Neuronal stem cell (in vitro differentiated cells): ENCODE measurements around the gene DDI2.

ENCODE experiments used
- DNase-seq: peaks from one replicate; pipeline ENCODE4 v3.0.0-alpha.2; 2013; ENCODE audit warnings: low spot score
- H2AFZ ChIP-seq: one replicate; pipeline ENCODE4 v1.6.1; 2013; ENCODE audit warnings: mild to moderate bottlenecking, low read length, inconsistent platforms
- H2AK5ac ChIP-seq: 2 replicates; pipeline ENCODE4 v1.6.1; 2013; ENCODE audit warnings: low read depth, mild to moderate bottlenecking, inconsistent platforms, low read length, moderate library complexity, mixed read lengths
- H2BK120ac ChIP-seq: 2 replicates; pipeline ENCODE4 v1.6.1; 2013; ENCODE audit warnings: low read depth, mild to moderate bottlenecking, inconsistent platforms, low read length, moderate library complexity, mixed read lengths
- H2BK12ac ChIP-seq: one replicate; pipeline ENCODE4 v1.6.1; 2013; ENCODE audit warnings: low read length, inconsistent platforms
- H2BK15ac ChIP-seq: 2 replicates; pipeline ENCODE4 v1.6.1; 2013; ENCODE audit warnings: mild to moderate bottlenecking, low read length, inconsistent platforms, mixed read lengths
- H2BK5ac ChIP-seq: one replicate; pipeline ENCODE4 v1.6.1; 2013; ENCODE audit warnings: inconsistent platforms, mild to moderate bottlenecking, low read length, moderate library complexity
- H3K14ac ChIP-seq: one replicate; pipeline ENCODE4 v1.6.1; 2013; ENCODE audit warnings: low read length, inconsistent platforms
- H3K18ac ChIP-seq: 2 replicates; pipeline ENCODE4 v1.6.1; 2013; ENCODE audit warnings: low read length, inconsistent platforms
- H3K23ac ChIP-seq: 2 replicates; pipeline ENCODE4 v1.6.1; 2013; ENCODE audit warnings: low read depth, mild to moderate bottlenecking, mixed read lengths, low read length, inconsistent platforms; ENCODE audit not compliant: poor library complexity
- H3K27ac ChIP-seq: replicated peaks from 3 replicates; pipeline ENCODE4 v1.5.1; 2013; ENCODE audit warnings: low read length, inconsistent platforms
- H3K27me3 ChIP-seq, 3 experiments: 2 replicates each; pipeline ENCODE4 v1.6.1; 2013; ENCODE audit warnings: low read length in 3 of 3, mild to moderate bottlenecking in 2 of 3, inconsistent platforms in 1 of 3, low read depth in 1 of 3, mixed read lengths in 1 of 3, moderate library complexity in 1 of 3; ENCODE audit not compliant: control insufficient read depth in 3 of 3, insufficient read depth in 3 of 3
- H3K36me3 ChIP-seq, 2 donors: replicated peaks in 1 of 2; 2 replicates each; pipeline ENCODE4 v1.6.1; 2013; ENCODE audit warnings: low read length in 2 of 2; ENCODE audit not compliant: control insufficient read depth in 2 of 2, insufficient read depth in 2 of 2
- H3K4ac ChIP-seq: 2 replicates; pipeline ENCODE4 v1.6.1; 2013; ENCODE audit warnings: inconsistent platforms, mild to moderate bottlenecking, low read length, moderate library complexity
- H3K4me1 ChIP-seq, 2 donors: 1 replicate in 1 of 2; 2 replicates in 1 of 2; pipeline ENCODE4 v1.6.1; 2013; ENCODE audit warnings: low read length in 2 of 2, low read depth in 1 of 2; ENCODE audit not compliant: control insufficient read depth in 2 of 2, insufficient read depth in 1 of 2
- H3K4me2 ChIP-seq: one replicate; pipeline ENCODE4 v1.6.1; 2013; ENCODE audit warnings: mild to moderate bottlenecking, low read length, inconsistent platforms; ENCODE audit not compliant: insufficient read depth, poor library complexity, severe bottlenecking
- H3K4me3 ChIP-seq, 2 donors: 2 replicates each; pipeline ENCODE4 v1.5.1; 2013; ENCODE audit warnings: low read length in 2 of 2, mild to moderate bottlenecking in 2 of 2, inconsistent platforms in 1 of 2, moderate library complexity in 1 of 2
- H3K79me1 ChIP-seq: one replicate; pipeline ENCODE4 v1.6.1; 2013; ENCODE audit warnings: low read depth, mild to moderate bottlenecking, inconsistent platforms, low read length, moderate library complexity
- H3K9ac ChIP-seq: one replicate; pipeline ENCODE4 v1.6.1; 2013; ENCODE audit warnings: mild to moderate bottlenecking, low read depth, low read length, inconsistent platforms; ENCODE audit not compliant: poor library complexity
- H3K9me3 ChIP-seq, 2 donors: replicated peaks in 1 of 2; 2 replicates each; pipeline versions ENCODE3 to v1.6.1; 2013; ENCODE audit warnings: low read length in 2 of 2, mild to moderate bottlenecking in 2 of 2, inconsistent platforms in 1 of 2, low read depth in 1 of 2, mixed read lengths in 1 of 2, moderate library complexity in 1 of 2; ENCODE audit not compliant: control insufficient read depth in 2 of 2, insufficient read depth in 1 of 2
- H4K8ac ChIP-seq: one replicate; pipeline ENCODE4 v1.6.1; 2013; ENCODE audit warnings: low read depth, mild to moderate bottlenecking, inconsistent platforms, low read length, moderate library complexity
- H4K91ac ChIP-seq: one replicate; pipeline ENCODE4 v1.6.1; 2013; ENCODE audit warnings: low read length, low read depth, mild to moderate bottlenecking, inconsistent platforms; ENCODE audit not compliant: poor library complexity
- WGBS, 2 donors: extraction: QIAGEN DNeasy Blood & Tissue Kit; methylation state at CpG; one replicate each; pipeline ENCODE4 v1.1.7; 2013; ENCODE audit warnings: missing lambda C conversion rate in 2 of 2, mixed read lengths in 1 of 2; ENCODE audit not compliant: insufficient read length in 2 of 2, insufficient replicate concordance in 1 of 2; ENCODE audit errors: extremely low coverage in 2 of 2; 5-methylcytosine and 5-hydroxymethylcytosine counted together

DDI2 gene

GRCh38 chr1:15605398-15606383, 11.6 kb upstream of the DDI2 start:
- H3K23ac ChIP-seq: no peak overlapping the region
- no peak overlapping the region for H2BK15ac ChIP-seq
- no peak overlapping the region for H3K18ac ChIP-seq
- no peak overlapping the region for H4K8ac ChIP-seq
- no peak for DNase-seq
- H3K14ac ChIP-seq: no peak overlapping the region
- no peak overlapping the region for H4K91ac ChIP-seq
- H3K36me3 ChIP-seq: no peaks in the 10 kb centered on the region
- H2BK12ac ChIP-seq: no peak overlapping the region
- no peak overlapping the region for H2AFZ ChIP-seq
- H3K9ac ChIP-seq: no peak overlapping the region
- H3K79me1 ChIP-seq: no peaks in the 10 kb centered on the region
- no peak overlapping the region for H3K27ac ChIP-seq
- no peak overlapping the region for H3K4me3 ChIP-seq
- no peak overlapping the region for H2BK5ac ChIP-seq
- no peak overlapping the region for H2AK5ac ChIP-seq
- no peaks in the 10 kb centered on the region for H3K27me3 ChIP-seq
- no peak overlapping the region for H2BK120ac ChIP-seq
- peaks cover 0 to 2% of the 10 kb centered on the region in 2 donors for H3K4me1 ChIP-seq
- no CpG with 5 or more reads among the region's 11 CpGs for WGBS, 2 donors
- no peak overlapping the region for H3K4ac ChIP-seq
- H3K9me3 ChIP-seq: peaks cover 3 to 4% of the 10 kb centered on the region in 2 donors
- no peak overlapping the region for H3K4me2 ChIP-seq

- no CpG with 5 or more reads among the region's 7 CpGs for WGBS, 2 donors
- Histone ChIP-seq H3K4ac (no peak overlapping the region), H4K8ac (no peak overlapping the region)
Observed at GRCh38 chr1:15609631-15610030, 7.6 kb upstream of the DDI2 start.

GRCh38 chr1:15610167-15610566, 7.1 kb upstream of the DDI2 start:
- no CpG with 5 or more reads among the region's 4 CpGs for WGBS, 2 donors
- H3K23ac ChIP-seq: no peak overlapping the region
- DNase-seq: no peak
- no peaks in the 10 kb centered on the region for H3K27me3 ChIP-seq
- no peak overlapping the region for H2BK12ac ChIP-seq
- no peak overlapping the region for H3K4me3 ChIP-seq
- no peaks in the 10 kb centered on the region for H3K4me1 ChIP-seq
- no peak overlapping the region for H3K9ac ChIP-seq
- no peaks in the 10 kb centered on the region for H3K79me1 ChIP-seq
- no peak overlapping the region for H2BK15ac ChIP-seq
- no peak overlapping the region for H3K27ac ChIP-seq
- no peak overlapping the region for H4K91ac ChIP-seq
- no peak overlapping the region for H2AK5ac ChIP-seq
- H4K8ac ChIP-seq: no peak overlapping the region
- H2BK5ac ChIP-seq: no peak overlapping the region
- H3K36me3 ChIP-seq: no peaks in the 10 kb centered on the region
- no peak overlapping the region for H3K18ac ChIP-seq
- no peak overlapping the region for H3K4me2 ChIP-seq
- H3K14ac ChIP-seq: no peak overlapping the region
- no peak overlapping the region for H2AFZ ChIP-seq
- H3K9me3 ChIP-seq: peaks cover 0 to 3% of the 10 kb centered on the region in 2 donors
- H2BK120ac ChIP-seq: no peak overlapping the region
- no peak overlapping the region for H3K4ac ChIP-seq

More at GRCh38 chr1:15609631-15610030, 7.6 kb upstream of the DDI2 start:
- Histone ChIP-seq H2BK120ac (no peak overlapping the region), H2AFZ (no peak overlapping the region), H3K27me3 (no peaks in the 10 kb centered on the region), H2BK5ac (no peak overlapping the region), H3K9ac (no peak overlapping the region), H2BK12ac (no peak overlapping the region), H4K91ac (no peak overlapping the region), H3K27ac (no peak overlapping the region), H2BK15ac (no peak overlapping the region), H3K79me1 (no peaks in the 10 kb centered on the region), H3K23ac (no peak overlapping the region), H3K9me3 (peaks cover 0 to 3% of the 10 kb centered on the region in 2 donors), H3K4me3 (no peak overlapping the region), H3K36me3 (no peaks in the 10 kb centered on the region), H3K14ac (no peak overlapping the region), H3K18ac (no peak overlapping the region), H2AK5ac (no peak overlapping the region), H3K4me1 (no peaks in the 10 kb centered on the region), H3K4me2 (no peak overlapping the region)
- DNase-seq: no peak

GRCh38 chr1:15616373-15617172, 685 bp upstream of the DDI2 start:
- no peak overlapping the region for H2BK5ac ChIP-seq
- no peak overlapping the region for H4K91ac ChIP-seq

More at GRCh38 chr1:15616373-15617172, 685 bp upstream of the DDI2 start:
- peaks cover 0 to 19% of the 10 kb centered on the region in 2 donors for H3K36me3 ChIP-seq
- no peak overlapping the region for H3K9ac ChIP-seq
- H2BK15ac ChIP-seq: no peak overlapping the region
- DNase-seq: peak; percentile 37
- peak overlapping the region; percentile 86 for H2AFZ ChIP-seq
- H3K27ac ChIP-seq: peak overlapping the region; percentile 60
- no peak overlapping the region for H3K14ac ChIP-seq
- no peak overlapping the region for H4K8ac ChIP-seq
- peaks cover 5% of the 10 kb centered on the region in 2 donors for H3K4me1 ChIP-seq
- no peaks in the 10 kb centered on the region for H3K9me3 ChIP-seq
- peak overlapping the region; percentile 15 to 98 for H3K4me3 ChIP-seq
- no peak overlapping the region for H2AK5ac ChIP-seq
- H3K4me2 ChIP-seq: peak overlapping the region; percentile 51
- H3K23ac ChIP-seq: no peak overlapping the region
- H2BK12ac ChIP-seq: no peak overlapping the region
- no peak overlapping the region for H3K18ac ChIP-seq
- H3K27me3 ChIP-seq: no peaks in the 10 kb centered on the region
- no CpG with 5 or more reads among the region's 16 CpGs for WGBS, 2 donors
- no peak overlapping the region for H3K4ac ChIP-seq
- H3K79me1 ChIP-seq: peaks cover 3% of the 10 kb centered on the region
- no peak overlapping the region for H2BK120ac ChIP-seq
